Gastroesophageal sphincter (tissue), 4 donors: ENCODE results near the gene HMOX1. TPM values are rescaled to one million over a fixed set of nuclear protein-coding genes. Genes with fewer than 3 reads are reported as not detected.

Source experiments
- ATAC-seq: fragments of 150-250 bp; one replicate; pipeline ENCODE4 v1.9.1; 2016; ENCODE audit warnings: mild to moderate bottlenecking, moderate library complexity
- H3K27ac ChIP-seq, 4 donors: fragments of 200-600 bp; sonication (generic) in 3 of 4; 1 replicate in 3 of 4; 2 replicates in 1 of 4; pipeline ENCODE4 v1.5.1; 2016 to 2019
- H3K27me3 ChIP-seq: fragments of 200-600 bp; sonication (generic); one replicate; pipeline ENCODE4 v1.5.1; 2019
- H3K36me3 ChIP-seq, 2 donors: fragments of 200-600 bp; sonication (generic); one replicate each; pipeline ENCODE4 v1.5.1; 2019; ENCODE audit warnings: control low read depth in 1 of 2
- H3K4me1 ChIP-seq, 3 donors: fragments of 200-600 bp; sonication (generic); 1 replicate in 2 of 3; 2 replicates in 1 of 3; pipeline ENCODE4 v1.5.1; 2016 to 2019; ENCODE audit warnings: control low read depth in 2 of 3
- H3K4me3 ChIP-seq, 2 donors: fragments of 200-600 bp; sonication (generic); one replicate each; pipeline ENCODE4 v1.5.1; 2019; ENCODE audit warnings: mild to moderate bottlenecking in 1 of 2, moderate library complexity in 1 of 2
- H3K9me3 ChIP-seq, 3 donors: fragments of 200-600 bp; sonication (generic); one replicate each; pipeline ENCODE4 v1.5.1; 2017 to 2019; ENCODE audit warnings: control low read depth in 2 of 3
- CTCF ChIP-seq, 4 experiments: fragments of 200-600 bp in 2 of 4; fragments of 450-650 bp in 2 of 4; sonication (generic) in 1 of 4; IDR thresholded peaks; one replicate each; pipeline ENCODE4 v1.5.1; 2017 to 2019; ENCODE audit warnings: antibody characterized with exemption in 4 of 4, mild to moderate bottlenecking in 2 of 4, moderate library complexity in 2 of 4
- EP300 ChIP-seq: sonication (generic); formaldehyde crosslinking; IDR thresholded peaks from one replicate; pipeline ENCODE4 v1.6.1; 2017; ENCODE audit warnings: antibody characterized with exemption, mild to moderate bottlenecking
- POLR2A ChIP-seq, 2 donors: fragments of 450-650 bp; IDR thresholded peaks; one replicate each; pipeline ENCODE4 v1.6.1; 2017; ENCODE audit warnings: antibody characterized with exemption in 2 of 2, mild to moderate bottlenecking in 2 of 2, moderate library complexity in 1 of 2
- POLR2AphosphoS5 ChIP-seq: sonication (generic); formaldehyde crosslinking; IDR thresholded peaks from one replicate; pipeline ENCODE4 v1.6.1; 2017; ENCODE audit warnings: antibody characterized with exemption
- WGBS, 2 donors: methylation state at CpG; one replicate each; pipeline ENCODE4 v1.1.5; 2018; ENCODE audit warnings: low coverage in 1 of 2; 5-methylcytosine and 5-hydroxymethylcytosine counted together
- total RNA-seq, 4 donors: library from RNA; depleted of rRNA; stranded (reverse); fragments of >200 nt; gene quantifications; one replicate each; pipeline ENCODE4 v1.1.0, GENCODE V29; 2016

HMOX1 gene
- total RNA-seq, 4 donors from 2014 or later: 3.0 to 317 (median 12.7) TPM

- Histone ChIP-seq H3K9me3 (no peaks in the 10 kb centered on the region), H3K4me1 (peaks cover 0 to 41% (median 4%) of the 10 kb centered on the region in 3 donors), H3K4me3 (peak overlapping the region; percentile 36 to 61), H3K27ac (peak overlapping the region; percentile 65 to 89 (median 84)), H3K36me3 (peaks cover 0 to 32% of the 10 kb centered on the region in 2 donors), H3K27me3 (no peaks in the 10 kb centered on the region)
- WGBS, 2 donors: 2 to 3% methylated on average over 11 to 13 of the region's 47 CpGs
- TF ChIP-seq POLR2AphosphoS5: peak; percentile 57
- no peak for TF ChIP-seq EP300
- TF ChIP-seq CTCF (IDR thresholded peaks at IDR 0.05): peak in 3 of 4 experiments; percentile 95 to 97 (median 95)
- peak in 1 of 2 donors; percentile 32 for TF ChIP-seq POLR2A (IDR thresholded peaks at IDR 0.05)
- peak; percentile 92 for ATAC-seq
These were observed 30.1 kb upstream of the HMOX1 start for GRCh38 chr22:35350539-35351503.

- Histone ChIP-seq H3K4me3 (no peak overlapping the region), H3K4me1 (peaks cover 0 to 44% (median 4%) of the 10 kb centered on the region in 3 donors), H3K27ac (peak overlapping the region in 3 of 4 donors; percentile 63 to 89 (median 85)), H3K9me3 (no peaks in the 10 kb centered on the region), H3K36me3 (peaks cover 0 to 16% of the 10 kb centered on the region in 2 donors), H3K27me3 (peaks cover 6% of the 10 kb centered on the region)
- TF ChIP-seq CTCF (IDR thresholded peaks at IDR 0.05) (peak in 3 of 4 experiments; percentile 21 to 35 (median 28)), POLR2AphosphoS5 (peak; percentile 21), EP300 (no peak), POLR2A (IDR thresholded peaks at IDR 0.05) (peak; percentile 15 to 26)
- 44 to 67% methylated on average over 1 to 4 of the region's 19 CpGs for WGBS, 2 donors
- peak; percentile 29 for ATAC-seq
These were observed 28.4 kb upstream of the HMOX1 start for GRCh38 chr22:35352214-35353111.

GRCh38 chr22:35353318-35353717, 27.6 kb upstream of the HMOX1 start:
- 67% methylated on average over 10 of the region's 12 CpGs; no CpG with 5 or more reads in 1 of the 2 donors for WGBS, 2 donors
- H3K36me3 ChIP-seq: peaks cover 0 to 7% of the 10 kb centered on the region in 2 donors
- H3K27ac ChIP-seq: peak overlapping the region in 2 of 4 donors; percentile 85 to 89
- TF ChIP-seq EP300: no peak
- TF ChIP-seq CTCF (IDR thresholded peaks at IDR 0.05): no peak
- TF ChIP-seq POLR2A (IDR thresholded peaks at IDR 0.05): no peak
- TF ChIP-seq POLR2AphosphoS5: no peak
- no peaks in the 10 kb centered on the region for H3K9me3 ChIP-seq
- peaks cover 0 to 44% (median 4%) of the 10 kb centered on the region in 3 donors for H3K4me1 ChIP-seq
- ATAC-seq: no peak
- H3K27me3 ChIP-seq: peaks cover 12% of the 10 kb centered on the region
- no peak overlapping the region for H3K4me3 ChIP-seq

- H3K4me1 ChIP-seq: peaks cover 0 to 44% (median 4%) of the 10 kb centered on the region in 3 donors
- no peak overlapping the region for H3K4me3 ChIP-seq
- no peak overlapping the region for H3K27ac ChIP-seq
- ATAC-seq: no peak
- H3K36me3 ChIP-seq: no peaks in the 10 kb centered on the region
- TF ChIP-seq POLR2AphosphoS5: no peak
- TF ChIP-seq EP300: no peak
- no peak for TF ChIP-seq POLR2A (IDR thresholded peaks at IDR 0.05)
- TF ChIP-seq CTCF (IDR thresholded peaks at IDR 0.05): no peak
- H3K9me3 ChIP-seq: no peaks in the 10 kb centered on the region
- peaks cover 12% of the 10 kb centered on the region for H3K27me3 ChIP-seq
- 75% methylated on average over 1 of the region's 4 CpGs for WGBS, 2 donors
These were observed 26.8 kb upstream of the HMOX1 start for GRCh38 chr22:35354068-35354467.
